GM18520 (cell line): ENCODE measurements around the gene MED12.

Experiments used
- ATAC-seq: cut with Tn5 transposase; IDR thresholded peaks from one replicate; pipeline ENCODE4 v1.9.1; 2021; ENCODE audit not compliant: unreplicated experiment

MED12 gene

DNA sequence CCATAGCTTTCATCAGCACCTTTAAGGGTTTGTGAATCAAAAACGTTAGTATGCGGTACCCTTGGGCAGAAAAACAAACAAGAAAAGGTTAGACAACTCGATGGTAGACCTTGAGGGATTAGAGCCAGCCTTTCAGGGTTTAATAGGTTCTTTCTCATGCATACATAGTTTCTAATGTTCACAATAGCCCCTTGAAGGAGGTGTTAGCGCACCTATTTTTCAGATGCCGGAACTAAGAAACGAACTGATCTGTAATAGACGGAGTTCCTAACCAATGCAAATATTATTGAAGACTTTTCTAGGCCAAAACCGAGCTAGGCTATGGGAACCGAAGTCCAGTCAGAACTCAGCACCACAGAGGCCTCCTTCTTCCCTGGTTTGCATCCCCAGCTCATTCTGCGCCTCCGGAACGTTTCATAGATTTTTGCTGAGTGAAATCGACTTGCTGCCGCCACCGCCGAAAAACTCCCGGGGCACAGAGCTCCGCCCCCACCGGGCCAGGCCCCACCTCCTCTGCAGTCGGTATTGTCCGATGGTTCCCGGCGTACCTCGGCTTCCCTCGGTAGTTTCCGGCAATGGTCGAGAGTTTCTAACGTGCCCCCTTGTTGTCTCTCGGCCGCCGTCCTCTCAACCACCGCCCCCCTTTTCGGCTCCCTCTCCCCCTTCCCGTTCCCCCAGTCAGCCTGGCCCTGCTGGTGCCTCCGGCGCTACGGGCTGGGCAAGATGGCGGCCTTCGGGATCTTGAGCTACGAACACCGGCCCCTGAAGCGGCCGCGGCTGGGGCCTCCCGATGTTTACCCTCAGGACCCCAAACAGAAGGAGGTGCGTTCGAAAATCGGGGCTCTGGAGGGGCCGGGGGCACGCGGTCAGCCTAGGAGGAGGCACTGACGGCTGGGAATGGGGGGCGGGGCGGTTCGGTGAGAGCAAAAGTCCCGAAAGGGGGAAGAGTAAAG, at the start of gene MED12:
MED12 (plus strand) TSS at position 565 of the 953 bp plus-strand sequence; CDS start at position 724, 159 bp downstream.
- ATAC-seq: peak; percentile 82

- ATAC-seq: no peak
Observed at GRCh38 chrX:71070531-71070930, 47.9 kb upstream of the MED12 start.

DNA sequence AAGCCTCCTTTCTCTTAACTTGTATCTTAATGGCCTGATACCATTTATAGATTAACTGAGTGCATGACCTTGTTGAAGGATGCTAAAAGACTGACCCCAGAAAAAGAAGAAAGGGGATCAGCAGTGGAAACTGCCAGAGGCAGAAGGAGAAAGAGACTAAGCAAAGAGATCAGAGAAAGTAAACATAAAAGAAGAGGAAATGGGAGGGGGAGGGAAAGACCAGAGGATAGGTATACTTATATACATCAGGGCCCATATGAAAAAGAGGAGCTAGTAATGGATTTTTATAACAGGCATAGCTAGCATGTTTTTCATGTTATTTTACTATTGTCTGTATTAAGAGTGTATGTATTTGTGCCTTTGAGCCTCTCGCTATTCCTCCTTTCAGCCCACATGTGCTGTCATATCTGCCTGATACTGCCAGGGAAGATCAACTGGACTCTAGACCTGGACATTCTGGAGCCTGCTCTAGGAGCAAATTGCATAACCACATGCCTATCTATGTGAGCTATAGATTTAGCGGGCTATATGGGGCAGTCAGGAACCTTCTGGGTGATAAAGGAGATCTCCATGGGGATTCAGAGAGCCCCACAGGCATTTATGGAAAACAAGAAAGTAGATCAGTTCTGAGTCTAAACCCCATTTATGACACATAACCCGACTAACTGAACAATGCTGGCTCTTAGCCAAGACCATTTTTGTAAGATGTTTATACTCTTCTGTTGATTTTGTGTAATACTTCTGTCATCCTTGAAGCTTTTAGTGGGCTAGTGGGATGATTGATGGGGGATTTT, 36.9 kb upstream of the MED12 start:
- no peak for ATAC-seq

- ATAC-seq: no peak
Observed at GRCh38 chrX:71082124-71082647, 36.2 kb upstream of the MED12 start.

DNA sequence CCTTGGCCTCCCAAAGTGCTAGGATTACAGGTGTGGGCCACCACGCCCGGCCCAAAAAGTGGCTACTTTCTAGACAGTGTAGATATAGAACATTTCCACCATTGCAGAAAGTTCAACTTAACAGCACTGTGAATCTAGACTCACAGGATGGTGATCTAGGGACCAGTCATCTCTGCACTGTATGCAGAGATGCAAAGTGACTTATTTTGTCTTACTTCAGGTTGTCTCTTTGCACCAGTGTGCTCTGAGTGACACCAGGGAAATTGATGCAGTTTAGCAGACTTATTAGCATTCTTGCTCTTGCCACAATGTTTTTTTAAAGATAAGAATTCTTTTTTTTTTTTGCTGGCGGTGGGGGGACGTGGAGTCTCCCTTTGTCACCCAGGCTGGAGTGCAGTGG, 35.6 kb upstream of the MED12 start:
- no peak for ATAC-seq

DNA sequence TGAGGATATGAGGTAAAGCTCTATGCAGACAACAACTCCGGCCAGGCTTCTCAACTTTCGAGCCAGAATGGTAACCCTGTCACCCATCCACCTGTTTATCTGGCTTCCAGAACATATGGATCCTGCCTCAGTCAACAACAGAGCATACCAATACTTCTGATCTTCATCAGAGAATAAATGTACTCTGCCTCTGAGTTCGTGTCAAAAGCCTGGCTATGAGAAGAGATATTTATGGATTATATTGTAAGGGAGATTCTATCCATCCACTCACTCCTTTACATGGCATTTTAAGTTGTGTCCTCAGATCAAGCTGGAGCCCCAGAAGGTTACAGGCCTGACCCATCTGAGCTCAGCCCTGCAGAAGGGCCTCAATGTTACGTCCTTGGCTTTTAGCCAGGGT, 32.5 kb upstream of the MED12 start:
- ATAC-seq: no peak

DNA sequence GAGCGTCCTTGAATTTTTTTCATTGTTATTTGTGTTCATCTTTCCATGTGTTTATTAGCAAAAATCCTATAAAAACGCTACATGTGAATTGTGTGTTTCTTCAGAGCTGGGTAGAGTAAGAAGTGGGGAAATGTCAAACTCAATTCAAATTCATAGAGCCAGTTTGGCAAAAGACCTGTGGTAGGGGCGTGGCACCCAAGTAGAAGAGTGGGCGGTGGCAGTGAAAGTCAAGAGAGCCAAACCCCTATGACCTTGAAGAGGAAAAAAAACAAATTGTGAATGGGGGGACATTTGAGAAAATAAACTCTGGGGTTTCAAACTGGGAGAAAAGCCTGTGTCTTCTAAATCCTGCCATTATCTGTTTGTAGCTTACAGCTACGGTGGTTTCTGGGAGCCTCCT, 27.1 kb upstream of the MED12 start:
- no peak for ATAC-seq

DNA sequence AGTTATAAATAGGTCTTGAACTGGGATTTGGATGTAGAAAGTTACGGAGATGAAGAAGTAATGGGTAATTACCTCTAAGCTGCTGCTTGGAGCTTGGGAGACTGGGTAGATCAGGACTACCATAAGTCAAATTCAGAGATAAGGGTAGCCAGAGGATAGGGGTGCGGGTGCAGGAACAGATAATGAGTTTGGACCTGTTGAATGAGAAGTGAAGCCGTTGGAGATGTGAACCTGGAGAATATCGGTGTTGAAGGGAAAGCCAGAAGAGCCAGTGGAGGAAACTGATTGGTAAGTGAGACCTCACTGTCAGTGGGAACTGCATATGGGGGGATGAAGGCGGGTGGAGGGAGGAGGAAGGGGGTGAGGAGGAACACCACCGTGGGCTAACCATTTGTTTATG, 23.4 kb upstream of the MED12 start:
- no peak for ATAC-seq

GRCh38 chrX:71095555-71095980, 22.8 kb upstream of the MED12 start, which contains the start of gene FOXO4:
FOXO4 (plus strand) TSS chrX:71095851; CDS start chrX:71096529, 678 bp downstream.
- peak; percentile 88 for ATAC-seq

- ATAC-seq: no peak
Observed at GRCh38 chrX:71095981-71096759, 22.2 kb upstream of the MED12 start.

DNA sequence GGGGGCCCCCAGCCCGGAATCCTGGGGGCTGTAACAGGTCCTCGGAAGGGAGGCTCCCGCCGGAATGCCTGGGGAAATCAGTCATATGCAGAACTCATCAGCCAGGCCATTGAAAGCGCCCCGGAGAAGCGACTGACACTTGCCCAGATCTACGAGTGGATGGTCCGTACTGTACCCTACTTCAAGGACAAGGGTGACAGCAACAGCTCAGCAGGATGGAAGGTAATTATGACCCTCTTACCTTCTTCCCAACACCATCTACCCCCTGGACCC, 21.7 kb upstream of the MED12 start:
- ATAC-seq: no peak

GRCh38 chrX:71098302-71098701, 20.1 kb upstream of the MED12 start:
- ATAC-seq: peak; percentile 31

DNA sequence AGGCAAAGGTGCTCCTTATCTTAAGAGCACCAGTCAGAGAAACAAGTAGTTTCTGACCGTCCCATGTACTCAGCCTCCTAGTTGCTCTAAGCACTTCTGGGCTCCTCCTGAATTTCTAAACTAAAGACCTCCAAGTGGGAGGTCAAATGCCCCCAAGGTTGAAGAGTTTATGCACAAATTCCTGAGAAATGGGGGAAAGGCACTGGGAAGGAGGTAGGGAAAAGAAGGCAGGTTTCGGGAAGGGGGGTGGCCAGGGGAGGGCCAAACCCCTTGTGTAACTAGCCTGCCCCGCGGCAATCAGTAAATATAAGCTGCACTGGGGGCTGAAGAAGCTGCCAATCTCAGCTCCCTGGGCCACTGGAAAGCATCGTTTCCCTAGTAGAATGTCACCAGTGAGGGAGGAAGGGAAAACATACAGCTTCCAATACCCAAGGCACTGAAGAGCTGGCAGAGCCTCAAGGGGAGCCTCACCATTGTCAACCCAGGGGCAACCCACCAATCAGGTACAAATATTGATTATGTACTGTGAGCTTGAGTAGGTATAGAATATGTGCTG, 19.4 kb upstream of the MED12 start:
- ATAC-seq: no peak

- ATAC-seq: no peak
Observed at GRCh38 chrX:71099736-71100135, 18.7 kb upstream of the MED12 start.

DNA sequence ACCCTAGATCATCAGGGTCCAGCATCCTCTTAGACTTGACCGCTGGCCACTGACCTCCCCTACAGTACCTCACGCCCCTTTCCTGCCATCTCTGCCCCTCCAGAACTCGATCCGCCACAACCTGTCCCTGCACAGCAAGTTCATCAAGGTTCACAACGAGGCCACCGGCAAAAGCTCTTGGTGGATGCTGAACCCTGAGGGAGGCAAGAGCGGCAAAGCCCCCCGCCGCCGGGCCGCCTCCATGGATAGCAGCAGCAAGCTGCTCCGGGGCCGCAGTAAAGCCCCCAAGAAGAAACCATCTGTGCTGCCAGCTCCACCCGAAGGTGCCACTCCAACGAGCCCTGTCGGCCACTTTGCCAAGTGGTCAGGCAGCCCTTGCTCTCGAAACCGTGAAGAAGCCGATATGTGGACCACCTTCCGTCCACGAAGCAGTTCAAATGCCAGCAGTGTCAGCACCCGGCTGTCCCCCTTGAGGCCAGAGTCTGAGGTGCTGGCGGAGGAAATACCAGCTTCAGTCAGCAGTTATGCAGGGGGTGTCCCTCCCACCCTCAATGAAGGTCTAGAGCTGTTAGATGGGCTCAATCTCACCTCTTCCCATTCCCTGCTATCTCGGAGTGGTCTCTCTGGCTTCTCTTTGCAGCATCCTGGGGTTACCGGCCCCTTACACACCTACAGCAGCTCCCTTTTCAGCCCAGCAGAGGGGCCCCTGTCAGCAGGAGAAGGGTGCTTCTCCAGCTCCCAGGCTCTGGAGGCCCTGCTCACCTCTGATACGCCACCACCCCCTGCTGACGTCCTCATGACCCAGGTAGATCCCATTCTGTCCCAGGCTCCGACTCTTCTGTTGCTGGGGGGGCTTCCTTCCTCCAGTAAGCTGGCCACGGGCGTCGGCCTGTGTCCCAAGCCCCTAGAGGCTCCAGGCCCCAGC, 17.6 kb upstream of the MED12 start:
- no peak for ATAC-seq

- ATAC-seq: no peak
Observed at GRCh38 chrX:71102292-71102691, 16.1 kb upstream of the MED12 start.

GRCh38 chrX:71103110-71103983, 15.0 kb upstream of the MED12 start:
- ATAC-seq: no peak

- no peak for ATAC-seq
Observed at GRCh38 chrX:71105628-71106027, 12.8 kb upstream of the MED12 start.

DNA sequence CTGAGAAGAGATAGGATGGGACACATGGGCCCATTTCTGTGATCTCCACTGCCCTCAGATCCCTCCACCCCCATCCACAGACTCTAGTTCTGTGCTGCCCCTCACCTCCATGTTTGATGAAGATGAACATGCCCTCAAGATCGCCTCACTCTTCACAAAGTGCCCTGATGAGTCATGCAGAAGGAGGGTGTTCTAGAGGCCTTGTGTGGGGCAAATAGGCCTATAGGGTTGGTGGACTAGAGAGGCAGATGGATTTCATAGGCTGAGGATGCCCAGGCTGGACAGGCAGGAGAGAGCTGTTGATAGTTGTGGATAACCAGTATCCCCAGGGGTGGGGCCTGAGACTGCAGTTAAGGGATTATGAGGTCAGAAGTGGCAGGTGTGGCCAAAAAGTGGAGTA, 12.0 kb upstream of the MED12 start, which contains the start of gene CXorf65:
CXorf65 (minus strand) TSS at position 314 of the 400 bp plus-strand sequence; CDS start at position 130, 184 bp downstream.
- no peak for ATAC-seq
